ENCODE measurements around the gene FGF14.

Gene FGF14

DNA sequence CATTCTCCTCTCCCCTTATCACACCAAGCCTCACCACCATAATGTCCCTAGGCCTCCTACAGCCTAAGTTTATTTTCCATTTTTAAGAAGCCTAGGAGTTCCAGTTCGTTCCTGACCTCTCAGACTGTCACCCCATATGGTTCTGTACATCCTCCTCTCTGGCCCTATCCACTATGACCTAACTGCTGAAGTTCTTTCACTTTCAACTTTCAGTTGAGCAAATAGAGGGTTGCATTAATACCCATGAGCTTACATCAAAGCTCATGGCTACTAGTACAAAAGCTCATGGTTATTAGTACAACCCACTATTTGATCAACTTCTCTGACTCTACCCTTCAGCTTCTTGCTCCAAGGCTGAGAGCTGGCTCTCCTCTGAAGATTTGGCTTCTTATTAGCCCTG is 72.9 kb downstream of the FGF14 start:
- DNase-seq (ENCODE audit: extremely low read depth, low read depth): no peak
- H3K4me3 ChIP-seq (replicated peaks; ENCODE audit: low read depth, low read length): no peak overlapping the region
- TF ChIP-seq, protein P1, sequence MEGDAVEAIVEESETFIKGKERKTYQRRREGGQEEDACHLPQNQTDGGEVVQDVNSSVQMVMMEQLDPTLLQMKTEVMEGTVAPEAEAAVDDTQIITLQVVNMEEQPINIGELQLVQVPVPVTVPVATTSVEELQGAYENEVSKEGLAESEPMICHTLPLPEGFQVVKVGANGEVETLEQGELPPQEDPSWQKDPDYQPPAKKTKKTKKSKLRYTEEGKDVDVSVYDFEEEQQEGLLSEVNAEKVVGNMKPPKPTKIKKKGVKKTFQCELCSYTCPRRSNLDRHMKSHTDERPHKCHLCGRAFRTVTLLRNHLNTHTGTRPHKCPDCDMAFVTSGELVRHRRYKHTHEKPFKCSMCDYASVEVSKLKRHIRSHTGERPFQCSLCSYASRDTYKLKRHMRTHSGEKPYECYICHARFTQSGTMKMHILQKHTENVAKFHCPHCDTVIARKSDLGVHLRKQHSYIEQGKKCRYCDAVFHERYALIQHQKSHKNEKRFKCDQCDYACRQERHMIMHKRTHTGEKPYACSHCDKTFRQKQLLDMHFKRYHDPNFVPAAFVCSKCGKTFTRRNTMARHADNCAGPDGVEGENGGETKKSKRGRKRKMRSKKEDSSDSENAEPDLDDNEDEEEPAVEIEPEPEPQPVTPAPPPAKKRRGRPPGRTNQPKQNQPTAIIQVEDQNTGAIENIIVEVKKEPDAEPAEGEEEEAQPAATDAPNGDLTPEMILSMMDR (IDR thresholded peaks at IDR 0.05; ENCODE audit: low read depth, low read length, missing control alignments): no peak

DNA sequence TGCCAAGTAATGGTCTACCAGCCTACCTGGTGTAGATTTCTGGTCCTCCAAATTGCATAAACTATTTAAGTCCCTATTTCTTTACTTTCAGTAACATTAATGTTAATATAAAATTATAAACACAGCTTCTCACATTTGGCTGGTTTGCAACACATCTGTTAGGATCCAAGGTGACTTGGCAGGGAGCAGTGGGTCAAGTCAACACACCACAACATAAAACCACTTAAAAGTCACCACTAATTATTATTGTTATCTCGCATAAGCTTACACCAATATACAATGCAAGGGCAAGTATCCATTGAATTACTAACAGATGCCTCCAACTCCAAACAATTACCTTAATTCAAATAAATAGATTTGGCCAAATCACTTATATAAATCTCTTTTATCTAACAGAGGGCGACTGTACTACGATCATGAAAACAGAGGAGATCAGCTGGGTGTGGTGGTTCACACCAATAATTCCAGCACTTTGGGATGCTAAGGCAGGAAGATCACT is 74.7 kb downstream of the FGF14 start:
- no peak overlapping the region for H3K4me3 ChIP-seq (replicated peaks; ENCODE audit: low read depth, low read length)
- no peak for DNase-seq (ENCODE audit: extremely low read depth, low read depth)
- TF ChIP-seq, protein P1 (IDR thresholded peaks at IDR 0.05; ENCODE audit: low read depth, low read length, missing control alignments): no peak

DNA sequence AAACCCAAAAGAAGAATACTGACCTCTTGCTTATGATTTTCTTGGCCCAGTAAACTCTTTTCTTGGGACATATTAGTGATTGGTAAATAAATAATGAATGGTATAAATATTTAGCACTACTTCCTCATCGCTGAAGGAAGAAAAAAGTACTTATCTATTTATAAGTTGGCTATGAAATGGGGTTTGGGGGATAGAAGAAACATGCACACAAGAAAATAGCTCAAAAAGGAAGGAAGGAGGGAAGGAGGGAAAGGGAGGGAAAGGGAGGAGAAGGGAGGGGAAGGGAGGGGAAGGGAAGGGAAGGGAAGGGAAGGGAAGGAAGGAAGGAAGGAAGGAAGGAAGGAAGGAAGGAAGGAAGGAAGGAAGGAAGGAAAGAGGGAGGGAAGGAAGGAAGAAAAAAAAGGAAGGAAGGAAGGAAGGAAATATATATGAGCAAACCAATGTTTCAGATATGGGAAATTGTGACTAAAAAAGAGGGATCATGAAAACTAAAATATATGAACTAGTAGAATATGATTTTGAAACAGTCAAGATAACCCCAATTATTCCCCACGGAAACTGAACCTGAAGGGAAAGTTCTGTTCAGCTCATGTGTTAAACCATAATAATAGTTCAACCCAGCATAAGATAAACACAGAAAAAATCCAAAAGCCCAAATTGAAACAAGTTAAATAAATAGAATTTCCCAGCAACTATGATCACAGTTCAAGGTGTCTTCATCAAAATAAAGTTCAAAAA is 75.3 kb downstream of the FGF14 start:
- TF ChIP-seq, protein P1 (IDR thresholded peaks at IDR 0.05; ENCODE audit: low read depth, low read length, missing control alignments): no peak
- H3K4me3 ChIP-seq (replicated peaks; ENCODE audit: low read depth, low read length): no peak overlapping the region

DNA sequence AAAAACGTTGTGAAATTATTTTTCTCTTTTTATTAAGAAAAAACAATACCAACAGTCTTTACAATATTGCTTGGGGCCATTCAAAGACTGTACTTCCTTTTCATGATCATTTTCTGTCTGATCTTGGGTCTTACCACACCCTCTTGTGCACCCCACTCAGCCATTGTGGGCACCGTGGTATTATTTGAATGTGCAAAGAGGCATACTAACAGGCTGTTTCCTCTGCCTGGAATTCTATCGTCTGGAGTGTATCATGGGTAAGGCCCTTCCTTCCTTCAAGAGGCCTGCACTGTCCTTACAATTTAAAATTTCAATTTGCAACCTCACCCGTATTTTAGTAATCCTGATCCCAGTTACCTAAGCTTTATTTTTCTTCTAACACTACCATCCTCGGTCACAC is 76.5 kb downstream of the FGF14 start:
- H3K4me3 ChIP-seq (replicated peaks; ENCODE audit: low read depth, low read length): no peak overlapping the region
- no peak for DNase-seq (ENCODE audit: extremely low read depth, low read depth)

More for the DNA sequence above, 75.3 kb downstream of the FGF14 start:
- no peak for DNase-seq (ENCODE audit: extremely low read depth, low read depth)

DNA sequence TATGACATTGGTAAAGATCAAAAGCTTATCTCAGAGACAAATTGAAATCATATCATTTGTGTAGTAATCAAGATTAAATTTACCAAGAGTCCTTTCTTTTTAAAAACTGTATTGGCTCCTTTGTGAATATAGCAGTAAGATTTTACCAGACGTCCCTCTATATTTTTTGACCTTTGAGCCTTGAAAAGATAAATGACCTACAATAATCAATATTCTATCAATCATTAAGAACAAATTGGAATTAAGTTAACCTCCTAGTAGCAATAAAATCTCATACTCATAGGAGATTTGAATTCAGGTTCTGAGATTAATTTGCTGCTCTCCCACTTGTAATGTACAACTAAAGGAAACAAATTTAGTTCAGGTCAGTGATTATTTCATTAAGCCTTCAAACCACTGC is 78.3 kb downstream of the FGF14 start:
- no peak for DNase-seq (ENCODE audit: extremely low read depth, low read depth)
- TF ChIP-seq, protein P1 (IDR thresholded peaks at IDR 0.05; ENCODE audit: low read depth, low read length, missing control alignments): no peak
- H3K4me3 ChIP-seq (replicated peaks; ENCODE audit: low read depth, low read length): no peak overlapping the region

More for the DNA sequence above, 76.5 kb downstream of the FGF14 start:
- TF ChIP-seq, protein P1 (IDR thresholded peaks at IDR 0.05; ENCODE audit: low read depth, low read length, missing control alignments): no peak

DNA sequence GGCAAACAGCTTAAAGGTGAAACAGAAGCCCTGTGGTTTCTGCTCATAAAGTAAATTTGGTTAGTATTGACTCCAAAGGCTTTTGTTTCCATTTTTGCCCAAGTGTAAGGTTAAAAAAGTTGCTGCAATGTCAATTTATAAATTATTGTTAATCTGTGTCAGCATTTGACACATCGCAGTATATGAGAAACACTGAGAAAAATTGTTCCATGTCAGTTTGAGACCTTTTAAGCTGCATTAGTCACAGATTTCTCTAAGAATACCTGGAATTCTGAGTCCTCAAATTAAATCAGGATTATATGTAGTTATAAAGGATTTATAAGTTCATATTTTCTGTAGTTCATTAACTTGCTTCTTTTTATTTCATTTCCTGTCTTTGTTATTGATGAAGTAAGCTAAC is 78.8 kb downstream of the FGF14 start:
- TF ChIP-seq, protein P1 (IDR thresholded peaks at IDR 0.05; ENCODE audit: low read depth, low read length, missing control alignments): no peak
- no peak overlapping the region for H3K4me3 ChIP-seq (replicated peaks; ENCODE audit: low read depth, low read length)
- DNase-seq (ENCODE audit: extremely low read depth, low read depth): no peak

Measured in HFF-Myc (cell line).